Activated T-cell treated with anti-CD3 and anti-CD28 coated beads for 1 hour (primary cell): ENCODE measurements around the gene ERBB3.
A peak's percentile ranks its signal among the peaks of the same experiment; 100 is the strongest.
"Not testable (repeated sequence)": the region's sequence is repeated elsewhere in the genome, so short reads cannot be mapped to it uniquely, and the experiment has no call there.

ENCODE experiments used
- DNase-seq: peaks from one replicate; pipeline ENCODE4 v3.0.0-alpha.2; 2020; ENCODE audit warnings: low read depth

Gene ERBB3

GRCh38 chr12:56079723-56080555, at the start of gene ERBB3:
TSS of gene ERBB3 (plus strand) at chr12:56080165. CDS start at chr12:56080301, 136 bp downstream.
- DNase-seq = peak; percentile 53

- no peak for DNase-seq
Measured at GRCh38 chr12:56031987-56032386, 48.0 kb upstream of the ERBB3 start.

- no peak for DNase-seq
Measured at GRCh38 chr12:56034586-56035332, 45.2 kb upstream of the ERBB3 start.

- no peak for DNase-seq
Measured at GRCh38 chr12:56037161-56037560, 42.8 kb upstream of the ERBB3 start.

- no peak for DNase-seq
Measured at GRCh38 chr12:56038022-56038655, 41.8 kb upstream of the ERBB3 start.

- DNase-seq = no peak
Measured at GRCh38 chr12:56040151-56040550, 39.8 kb upstream of the ERBB3 start.

GRCh38 chr12:56040963-56041551, 38.9 kb upstream of the ERBB3 start:
- DNase-seq = no peak

- DNase-seq = peak; percentile 86
Measured at GRCh38 chr12:56041552-56042429, 38.2 kb upstream of the ERBB3 start, which contains the start of gene RPS26. TSS of gene RPS26 (plus strand) at chr12:56041918. CDS start at chr12:56042167, 249 bp downstream.

GRCh38 chr12:56042430-56042813, 37.5 kb upstream of the ERBB3 start:
- DNase-seq = not testable (repeated sequence)

- DNase-seq = no peak
Measured at GRCh38 chr12:56042843-56043242, 37.1 kb upstream of the ERBB3 start.

GRCh38 chr12:56046027-56046780, 33.8 kb upstream of the ERBB3 start:
- DNase-seq = no peak

GRCh38 chr12:56053407-56053893, 26.5 kb upstream of the ERBB3 start:
- DNase-seq = no peak

- not testable (repeated sequence) for DNase-seq
Measured at GRCh38 chr12:56059964-56060363, 20.0 kb upstream of the ERBB3 start.

GRCh38 chr12:56061982-56062381, 18.0 kb upstream of the ERBB3 start:
- DNase-seq = no peak

GRCh38 chr12:56062996-56063395, 17.0 kb upstream of the ERBB3 start:
- no peak for DNase-seq

- no peak for DNase-seq
Measured at GRCh38 chr12:56071648-56072047, 8.3 kb upstream of the ERBB3 start.

GRCh38 chr12:56074396-56074795, 5.6 kb upstream of the ERBB3 start:
- no peak for DNase-seq

GRCh38 chr12:56077966-56078365, 2.0 kb upstream of the ERBB3 start:
- DNase-seq = not testable (repeated sequence)

GRCh38 chr12:56078427-56078826, 1.5 kb upstream of the ERBB3 start:
- no peak for DNase-seq
